Psoas muscle (tissue), 8 donors: Measurements from ENCODE around the gene ARHGEF10L. TPM values are rescaled to one million over a fixed set of nuclear protein-coding genes. Genes with fewer than 3 reads are reported as not detected.
A peak's percentile ranks its signal among the peaks of the same experiment; 100 is the strongest.

Experiments used
- ATAC-seq, 4 donors: fragments of 200-7000 bp; cut with Tn5 transposase; one replicate each; pipeline ENCODE4 v1.9.1; 2020; ENCODE audit warnings: moderate library complexity in 3 of 4, mild to moderate bottlenecking in 2 of 4
- DNase-seq, 2 donors: peaks; one replicate each; pipeline ENCODE4 v3.0.0-alpha.2; 2020
- H3K27ac ChIP-seq: fragments of 200-600 bp; one replicate; pipeline ENCODE4 v1.8.0; 2022
- H3K27me3 ChIP-seq, 3 donors: fragments of 200-600 bp in 1 of 3; one replicate each; pipeline versions ENCODE4 v1.6.1 to v1.8.0; 2013 to 2022; ENCODE audit warnings: low read length in 2 of 3, mild to moderate bottlenecking in 2 of 3, moderate library complexity in 1 of 3; ENCODE audit not compliant: insufficient read depth in 3 of 3
- H3K36me3 ChIP-seq, 2 donors: fragments of 200-600 bp in 1 of 2; one replicate each; pipeline versions ENCODE4 v1.6.1 to v1.8.0; 2013 to 2022; ENCODE audit warnings: low read depth in 1 of 2, mild to moderate bottlenecking in 1 of 2, moderate library complexity in 1 of 2; ENCODE audit not compliant: insufficient read depth in 1 of 2
- H3K4me1 ChIP-seq: fragments of 200-600 bp; one replicate; pipeline ENCODE4 v1.8.0; 2022
- H3K4me3 ChIP-seq: fragments of 200-600 bp; one replicate; pipeline ENCODE4 v1.8.0; 2022; ENCODE audit warnings: mild to moderate bottlenecking
- H3K9me3 ChIP-seq: fragments of 200-600 bp; one replicate; pipeline ENCODE4 v1.8.0; 2022
- CTCF ChIP-seq: fragments of 200-600 bp; IDR thresholded peaks from one replicate; pipeline ENCODE4 v1.8.0; 2022; ENCODE audit warnings: antibody characterized with exemption
- WGBS, 3 donors: extraction: QIAGEN DNeasy Blood & Tissue Kit; methylation state at CpG; one replicate each; pipeline versions ENCODE4 v1.1.6 to v1.1.7; 2013; 5-methylcytosine and 5-hydroxymethylcytosine counted together
- intact Hi-C, 2 donors: fragments of 100-400 bp; cut with DNase I; formaldehyde crosslinking; loops; one replicate each; pipeline versions ENCODE4 v1.11.0 to v1.14.2; 2022
- polyA plus RNA-seq, 3 donors: library from polyadenylated mRNA; stranded (reverse); fragments of 200-250 nt; gene quantifications; one replicate each; pipeline ENCODE4 v1.2.3, GENCODE V29; 2013
- total RNA-seq, 4 donors: library from RNA; stranded (reverse); fragmentation: NEBNext Ultra II Directional in 2 of 4; extraction: Animal tissue kit (Norgen Biotek cat#: 25700) in 2 of 4; gene quantifications; one replicate each; pipeline versions ENCODE4 v1.2.1 to v1.2.4, GENCODE V29; 2021 to 2023
- donor health status: healthy with polysubstance abuse.
- donor health status: DM: no; HTN: no; CAD: no; lungs with moderate emphysema.
- donor health status: Bipolar disorder and iron deficiency.
- donor health status: healthy.
- donor health status: DM: yes; HTN: yes; CAD: no.
- donor health status: DM: no; HTN: no; CAD: no.
- donor health status: DM: no; HTN: no; CAD: no.
- donor health status: DM: yes; HTN: yes; CAD: no.

ARHGEF10L gene
- total and polyA plus RNA-seq, 7 donors = 18.8 to 108 (median 37.1) TPM

- Histone ChIP-seq H3K27me3 (no peaks in the 10 kb centered on the region), H3K36me3 (peaks cover 3 to 55% of the 10 kb centered on the region in 2 donors), H3K4me1 (no peaks in the 10 kb centered on the region), H3K4me3 (no peak overlapping the region), H3K27ac (no peak overlapping the region), H3K9me3 (no peaks in the 10 kb centered on the region)
- 64 to 96% (median 75%) methylated on average over 9 of the region's 9 CpGs for WGBS, 3 donors
- TF ChIP-seq CTCF = no peak
- intact Hi-C loops = loop anchor here in 1 of 2 donors (10.0 kb wide), 1 partner anchor 907 kb away; no protein-coding TSS in a partner anchor
- no peak for DNase-seq
- ATAC-seq = peak in 1 of 4 donors; percentile 2
These were observed 128.1 kb downstream of the ARHGEF10L start for GRCh38 chr1:17667641-17668040.

GRCh38 chr1:17668195-17668594, 128.7 kb downstream of the ARHGEF10L start:
- no peak for TF ChIP-seq CTCF
- Histone ChIP-seq H3K9me3 (no peaks in the 10 kb centered on the region), H3K36me3 (peaks cover 3 to 54% of the 10 kb centered on the region in 2 donors), H3K4me1 (peaks cover 4% of the 10 kb centered on the region), H3K4me3 (no peak overlapping the region), H3K27ac (no peak overlapping the region), H3K27me3 (no peaks in the 10 kb centered on the region)
- DNase-seq (no peak), ATAC-seq (no peak)
- WGBS, 3 donors = 59 to 69% (median 61%) methylated on average over 12 of the region's 12 CpGs
- intact Hi-C loops = loop anchor here in 1 of 2 donors (10.0 kb wide), 1 partner anchor 907 kb away; no protein-coding TSS in a partner anchor

GRCh38 chr1:17668624-17669175, 129.2 kb downstream of the ARHGEF10L start:
- intact Hi-C loops = loop anchor here in 1 of 2 donors (10.0 kb wide), 1 partner anchor 906 kb away; no protein-coding TSS in a partner anchor
- DNase-seq (no peak), ATAC-seq (no peak)
- TF ChIP-seq CTCF = no peak
- peaks cover 3 to 49% of the 10 kb centered on the region in 2 donors for H3K36me3 ChIP-seq
- no peaks in the 10 kb centered on the region for H3K9me3 ChIP-seq
- no peaks in the 10 kb centered on the region for H3K27me3 ChIP-seq
- H3K27ac ChIP-seq = no peak overlapping the region
- H3K4me3 ChIP-seq = no peak overlapping the region
- 84 to 88% (median 87%) methylated on average over 19 to 20 of the region's 20 CpGs for WGBS, 3 donors
- H3K4me1 ChIP-seq = peaks cover 9% of the 10 kb centered on the region

GRCh38 chr1:17669305-17669704, 129.8 kb downstream of the ARHGEF10L start:
- DNase-seq (no peak), ATAC-seq (no peak)
- Histone ChIP-seq H3K4me3 (no peak overlapping the region), H3K36me3 (peaks cover 3 to 43% of the 10 kb centered on the region in 2 donors), H3K27me3 (no peaks in the 10 kb centered on the region), H3K9me3 (no peaks in the 10 kb centered on the region), H3K4me1 (peaks cover 15% of the 10 kb centered on the region), H3K27ac (no peak overlapping the region)
- TF ChIP-seq CTCF = no peak
- 76 to 94% (median 89%) methylated on average over 9 of the region's 9 CpGs for WGBS, 3 donors
- intact Hi-C loops = loop anchor here in 1 of 2 donors (10.0 kb wide), 1 partner anchor 905 kb away; no protein-coding TSS in a partner anchor
